NT2/D1 (cell line): ENCODE data around the gene DDB1.
A peak's percentile ranks its signal among the peaks of the same experiment; 100 is the strongest.

Source experiments
- DNase-seq: peaks from one replicate; pipeline ENCODE4 v3.0.0-alpha.2; 2011; ENCODE audit warnings: low read depth, low spot score
- H3K27me3 ChIP-seq: 2 replicates; pipeline ENCODE4 v1.6.0; 2011; ENCODE audit warnings: mild to moderate bottlenecking; ENCODE audit not compliant: insufficient read length, insufficient read depth
- H3K36me3 ChIP-seq: 2 replicates; pipeline ENCODE4 v1.6.1; 2011; ENCODE audit warnings: mild to moderate bottlenecking, low read length, mixed read lengths; ENCODE audit not compliant: insufficient read depth, insufficient read length
- H3K4me1 ChIP-seq: 2 replicates; pipeline ENCODE4 v1.5.1; 2011; ENCODE audit not compliant: insufficient read depth, insufficient read length
- H3K4me3 ChIP-seq: 2 replicates; pipeline ENCODE4 v1.5.1; 2011; ENCODE audit warnings: low read depth; ENCODE audit not compliant: insufficient read length
- H3K9ac ChIP-seq: 2 replicates; pipeline ENCODE4 v1.6.0; 2011; ENCODE audit warnings: low read depth; ENCODE audit not compliant: insufficient read length
- H3K9me3 ChIP-seq: 2 replicates; pipeline ENCODE4 v1.5.1; 2011; ENCODE audit warnings: mild to moderate bottlenecking, low read length; ENCODE audit not compliant: insufficient read depth
- SUZ12 ChIP-seq: IDR thresholded peaks from 2 replicates; pipeline ENCODE4 v1.6.1; 2011; ENCODE audit not compliant: insufficient read length, insufficient read depth; ENCODE audit errors: extremely low read depth
- YY1 ChIP-seq: IDR thresholded peaks from 2 replicates; pipeline ENCODE4 v1.6.1; 2011; ENCODE audit not compliant: insufficient read length, insufficient read depth
- ZNF274 ChIP-seq: IDR thresholded peaks from 2 replicates; pipeline ENCODE4 v1.6.1; 2011; ENCODE audit warnings: mild to moderate bottlenecking, low read depth, low read length

DDB1 gene

DNA sequence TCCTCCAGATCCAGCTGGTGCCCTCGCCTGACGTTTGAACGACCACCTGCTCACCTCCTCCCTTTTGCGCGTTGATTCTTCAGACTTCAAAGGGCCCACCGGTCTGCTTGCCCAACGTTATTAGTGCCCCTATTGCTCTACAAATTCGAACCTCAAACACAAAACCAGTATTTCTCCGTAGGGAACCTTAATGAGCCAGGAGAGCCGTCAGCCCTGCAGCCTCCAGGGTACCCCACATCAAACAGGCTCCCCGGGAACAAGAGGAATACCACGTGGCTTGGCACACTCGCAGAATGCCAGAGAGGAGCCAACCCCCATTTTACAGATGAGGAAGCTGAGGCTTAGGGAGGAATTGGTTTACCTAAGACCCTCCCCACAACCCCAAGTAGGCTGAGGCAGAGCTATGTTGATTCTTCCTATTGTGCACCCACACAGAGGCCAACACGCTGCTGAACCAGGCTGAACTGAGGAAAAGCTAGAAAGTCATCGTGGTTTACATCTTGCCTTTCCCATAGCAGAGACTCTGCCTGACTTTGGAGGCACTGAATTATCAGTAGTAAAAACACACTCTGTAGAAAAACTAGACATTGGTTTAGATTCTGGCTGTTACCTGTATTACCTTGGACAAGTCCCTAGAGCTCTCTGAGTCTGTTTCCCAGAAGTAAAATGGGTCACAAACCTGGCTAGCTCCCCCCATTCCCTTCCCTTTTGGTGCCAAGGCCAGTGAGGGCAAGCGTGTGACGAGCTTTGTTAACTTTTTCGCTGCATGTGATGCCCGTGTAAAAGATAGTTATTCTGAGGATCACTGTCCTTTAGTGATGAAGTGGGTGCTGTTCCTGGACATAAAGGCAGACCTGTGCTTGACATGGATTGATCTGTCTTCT lies 887 bp upstream of the DDB1 start:
- DNase-seq: no peak
- TF ChIP-seq SUZ12 (no peak), YY1 (no peak), ZNF274 (no peak)
- Histone ChIP-seq H3K4me3 (peak overlapping the region; percentile 80), H3K27me3 (no peaks in the 10 kb centered on the region), H3K36me3 (peaks cover 33% of the 10 kb centered on the region), H3K9me3 (no peaks in the 10 kb centered on the region), H3K9ac (peak overlapping the region; percentile 88), H3K4me1 (peaks cover 24% of the 10 kb centered on the region)

DNA sequence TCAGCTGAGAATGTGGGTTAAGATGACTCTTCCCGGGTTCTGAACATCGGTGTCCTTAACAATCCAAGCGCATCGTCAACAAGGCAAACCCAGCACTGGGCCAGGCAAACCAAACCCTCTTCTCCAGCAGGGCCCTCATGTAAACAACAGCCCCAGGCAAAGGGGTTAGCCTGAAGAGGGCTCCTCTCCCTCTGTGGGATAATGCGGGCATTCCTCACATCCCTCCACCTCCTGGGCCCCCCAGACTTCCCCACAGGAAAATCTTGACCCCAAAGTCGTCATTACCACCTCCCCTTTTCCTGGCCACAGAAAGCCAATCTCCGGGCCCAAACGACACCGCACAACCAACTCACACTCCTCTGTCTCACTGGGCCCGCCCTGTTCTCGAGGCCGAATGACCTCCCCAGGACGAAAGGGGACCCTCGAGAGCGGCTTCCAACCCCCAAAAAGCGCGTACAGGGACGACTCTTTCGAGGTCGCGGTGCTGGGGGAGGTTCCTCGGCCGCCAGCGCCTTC lies 566 bp downstream of the DDB1 start:
- no peaks in the 10 kb centered on the region for H3K27me3 ChIP-seq
- H3K4me1 ChIP-seq: peaks cover 28% of the 10 kb centered on the region

DNA sequence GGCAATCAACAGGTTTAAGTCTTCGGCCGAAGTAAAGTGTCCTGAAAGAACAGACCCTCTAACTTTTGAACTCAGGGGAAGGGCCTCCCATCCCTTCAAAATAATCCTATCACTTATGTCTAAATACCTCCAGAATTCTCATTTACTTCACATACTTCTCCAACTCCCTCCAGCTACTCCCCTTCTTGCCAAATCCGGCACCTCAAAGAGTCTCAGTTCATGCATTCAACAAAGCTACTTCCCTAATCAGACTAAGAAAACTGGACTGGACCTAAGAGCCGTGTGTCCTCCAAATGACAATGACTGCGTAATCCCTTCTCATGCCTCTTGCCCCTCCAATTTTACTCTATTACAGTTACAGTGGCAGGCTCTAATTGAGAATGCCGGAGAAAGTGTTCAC lies 1.3 kb downstream of the DDB1 start:
- Histone ChIP-seq H3K4me3 (peak overlapping the region; percentile 80), H3K9me3 (no peaks in the 10 kb centered on the region), H3K36me3 (peaks cover 47% of the 10 kb centered on the region), H3K4me1 (peaks cover 25% of the 10 kb centered on the region), H3K9ac (peak overlapping the region; percentile 98), H3K27me3 (no peaks in the 10 kb centered on the region)
- TF ChIP-seq SUZ12 (no peak), YY1 (no peak), ZNF274 (no peak)
- DNase-seq: no peak

More for the DNA sequence above, 566 bp downstream of the DDB1 start:
- peak; percentile 25 for DNase-seq
- Histone ChIP-seq H3K9ac (peak overlapping the region; percentile 98), H3K4me3 (peak overlapping the region; percentile 80), H3K9me3 (no peaks in the 10 kb centered on the region), H3K36me3 (peaks cover 40% of the 10 kb centered on the region)
- TF ChIP-seq YY1 (no peak), SUZ12 (no peak), ZNF274 (no peak)

DNA sequence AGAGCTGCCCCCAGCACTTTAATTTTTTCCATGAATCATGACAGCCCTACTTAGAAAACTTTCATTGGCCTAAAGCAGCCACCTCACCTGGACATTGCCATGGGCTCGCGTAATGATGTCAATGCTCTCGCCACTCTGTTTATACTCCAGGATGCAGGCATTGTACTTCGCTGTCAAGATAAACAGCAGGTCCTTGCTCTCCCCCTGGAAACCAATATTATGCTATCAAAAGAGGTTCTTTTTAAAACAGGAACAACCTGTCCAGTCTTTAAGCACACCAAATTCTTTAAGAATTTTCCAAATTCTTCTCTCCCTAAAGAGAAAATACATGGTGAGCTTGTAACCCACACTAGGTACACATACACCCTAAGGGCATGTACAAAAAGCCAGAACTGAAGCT lies 3.0 kb downstream of the DDB1 start:
- TF ChIP-seq SUZ12: no peak
- no peak for TF ChIP-seq ZNF274
- TF ChIP-seq YY1: no peak
- Histone ChIP-seq H3K36me3 (peaks cover 64% of the 10 kb centered on the region), H3K9me3 (no peaks in the 10 kb centered on the region), H3K4me3 (no peak overlapping the region), H3K4me1 (peaks cover 23% of the 10 kb centered on the region), H3K9ac (no peak overlapping the region), H3K27me3 (no peaks in the 10 kb centered on the region)
- DNase-seq: no peak

DNA sequence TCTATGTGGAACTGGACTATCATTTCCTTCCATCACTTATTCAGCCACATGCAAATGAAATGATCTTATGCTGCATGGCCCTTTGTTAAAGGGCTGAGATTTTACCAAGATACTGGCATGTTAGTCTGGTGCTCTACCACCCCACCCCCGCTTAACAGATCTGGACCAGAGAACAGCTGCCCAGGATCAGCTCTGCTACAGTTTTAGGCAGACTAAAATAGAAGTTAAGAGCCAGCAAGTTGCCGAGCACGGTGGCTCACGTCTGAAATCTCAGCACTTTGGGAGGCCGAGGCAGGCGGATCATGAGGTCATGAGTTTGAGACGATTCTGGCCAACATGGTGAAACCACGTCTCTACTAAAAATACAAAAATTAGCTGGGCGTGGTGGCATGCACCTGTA lies 4.6 kb downstream of the DDB1 start:
- Histone ChIP-seq H3K27me3 (no peaks in the 10 kb centered on the region), H3K9ac (no peak overlapping the region), H3K36me3 (peaks cover 77% of the 10 kb centered on the region), H3K4me3 (no peak overlapping the region), H3K9me3 (no peaks in the 10 kb centered on the region), H3K4me1 (peaks cover 9% of the 10 kb centered on the region)
- no peak for DNase-seq
- no peak for TF ChIP-seq YY1
- no peak for TF ChIP-seq SUZ12
- no peak for TF ChIP-seq ZNF274

DNA sequence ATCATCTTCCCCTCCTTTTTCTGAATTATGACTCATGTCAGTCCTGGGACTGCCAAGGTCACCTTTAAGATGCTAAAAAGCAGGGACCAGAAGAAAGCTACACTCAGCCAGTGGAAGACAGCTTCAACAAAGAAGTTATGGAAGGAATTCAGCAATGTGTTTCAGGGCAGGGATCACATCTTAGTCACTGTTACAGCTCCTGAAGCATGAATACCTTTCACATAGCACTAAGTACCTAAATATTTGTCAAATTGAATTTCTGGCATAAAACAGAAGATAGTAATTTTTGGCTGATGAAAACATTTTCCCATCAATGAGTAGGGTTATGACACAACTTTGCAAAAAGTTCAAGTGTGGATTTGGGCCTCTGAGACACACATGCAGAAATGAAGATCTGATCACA lies 5.2 kb downstream of the DDB1 start:
- Histone ChIP-seq H3K27me3 (no peaks in the 10 kb centered on the region), H3K9me3 (no peaks in the 10 kb centered on the region), H3K9ac (no peak overlapping the region), H3K36me3 (peaks cover 84% of the 10 kb centered on the region), H3K4me3 (no peak overlapping the region), H3K4me1 (peaks cover 9% of the 10 kb centered on the region)
- TF ChIP-seq YY1 (no peak), SUZ12 (no peak), ZNF274 (no peak)
- DNase-seq: no peak

DNA sequence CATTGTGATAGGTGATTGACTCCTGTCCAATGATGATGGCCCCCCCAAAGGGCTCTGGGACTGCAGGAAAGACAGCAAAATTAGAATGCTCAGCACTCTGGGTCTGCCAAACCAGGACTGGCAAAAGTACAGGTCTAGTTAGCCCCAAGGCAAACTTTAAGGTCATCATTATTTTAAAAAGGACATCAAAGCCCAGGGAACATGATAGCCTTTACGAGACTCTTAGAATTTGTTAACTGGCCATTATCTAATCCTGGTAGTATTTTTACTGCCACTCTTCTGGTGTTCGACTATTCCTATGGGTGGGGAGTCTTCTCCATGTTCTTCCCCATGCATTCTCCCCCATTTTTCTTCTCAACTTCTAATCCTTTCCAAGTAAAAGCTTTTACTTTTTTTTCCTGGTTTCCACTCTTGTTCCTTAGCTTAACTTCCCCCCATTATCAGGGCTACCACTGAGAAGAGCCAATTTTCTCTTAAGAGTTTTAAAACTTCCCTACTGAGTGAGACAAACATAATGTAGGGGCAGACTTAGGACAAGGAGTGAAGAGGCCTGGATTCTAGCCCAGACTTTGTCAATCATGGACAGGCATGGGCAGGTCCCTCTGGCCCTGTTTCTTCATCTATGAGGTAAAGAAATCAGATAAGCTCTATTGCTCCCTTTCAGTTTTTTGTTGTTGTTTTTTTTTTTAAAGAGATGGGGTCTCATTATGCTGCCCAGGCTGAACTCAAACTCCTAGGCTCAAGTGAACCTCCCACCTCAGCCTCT lies 7.1 kb downstream of the DDB1 start:
- Histone ChIP-seq H3K4me3 (no peak overlapping the region), H3K9me3 (no peaks in the 10 kb centered on the region), H3K4me1 (peaks cover 5% of the 10 kb centered on the region), H3K9ac (no peak overlapping the region), H3K36me3 (peaks cover 91% of the 10 kb centered on the region), H3K27me3 (no peaks in the 10 kb centered on the region)
- DNase-seq: no peak
- TF ChIP-seq SUZ12 (no peak), ZNF274 (no peak), YY1 (no peak)
